ENCODE measurements around the gene SH3BP4.
"Not testable (repeated sequence)": the region's sequence is repeated elsewhere in the genome, so short reads cannot be mapped to it uniquely, and the experiment has no call there.

The SH3BP4 gene

DNA sequence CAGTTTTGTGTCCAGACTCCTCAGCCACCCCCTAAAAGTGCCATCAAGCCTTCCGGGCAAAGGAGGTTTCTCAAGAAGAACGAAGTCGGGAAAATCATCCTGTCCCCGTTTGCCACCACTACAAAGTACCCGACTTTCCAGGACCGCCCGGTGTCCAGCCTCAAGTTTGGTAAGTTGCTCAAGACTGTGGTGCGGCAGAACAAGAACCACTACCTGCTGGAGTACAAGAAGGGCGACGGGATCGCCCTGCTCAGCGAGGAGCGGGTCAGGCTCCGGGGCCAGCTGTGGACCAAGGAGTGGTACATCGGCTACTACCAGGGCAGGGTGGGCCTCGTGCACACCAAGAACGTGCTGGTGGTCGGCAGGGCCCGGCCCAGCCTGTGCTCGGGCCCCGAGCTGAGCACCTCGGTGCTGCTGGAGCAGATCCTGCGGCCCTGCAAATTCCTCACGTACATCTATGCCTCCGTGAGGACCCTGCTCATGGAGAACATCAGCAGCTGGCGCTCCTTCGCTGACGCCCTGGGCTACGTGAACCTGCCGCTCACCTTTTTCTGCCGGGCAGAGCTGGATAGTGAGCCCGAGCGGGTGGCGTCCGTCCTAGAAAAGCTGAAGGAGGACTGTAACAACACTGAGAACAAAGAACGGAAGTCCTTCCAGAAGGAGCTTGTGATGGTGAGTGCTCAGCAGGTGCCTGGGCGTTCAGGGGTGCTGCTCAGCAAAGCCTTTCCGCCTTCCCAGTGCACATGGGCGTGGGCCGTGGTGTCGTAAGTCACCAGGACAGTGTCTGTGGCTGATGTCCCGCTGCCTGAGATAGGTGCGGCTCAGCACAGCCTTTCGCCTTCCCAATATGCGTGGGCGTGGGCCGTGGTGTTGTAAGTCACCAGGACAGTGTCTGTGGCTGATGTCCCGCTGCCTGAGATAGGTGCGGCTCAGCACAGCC, 91.0 kb downstream of the SH3BP4 start:
- DNase-seq = no peak

DNA sequence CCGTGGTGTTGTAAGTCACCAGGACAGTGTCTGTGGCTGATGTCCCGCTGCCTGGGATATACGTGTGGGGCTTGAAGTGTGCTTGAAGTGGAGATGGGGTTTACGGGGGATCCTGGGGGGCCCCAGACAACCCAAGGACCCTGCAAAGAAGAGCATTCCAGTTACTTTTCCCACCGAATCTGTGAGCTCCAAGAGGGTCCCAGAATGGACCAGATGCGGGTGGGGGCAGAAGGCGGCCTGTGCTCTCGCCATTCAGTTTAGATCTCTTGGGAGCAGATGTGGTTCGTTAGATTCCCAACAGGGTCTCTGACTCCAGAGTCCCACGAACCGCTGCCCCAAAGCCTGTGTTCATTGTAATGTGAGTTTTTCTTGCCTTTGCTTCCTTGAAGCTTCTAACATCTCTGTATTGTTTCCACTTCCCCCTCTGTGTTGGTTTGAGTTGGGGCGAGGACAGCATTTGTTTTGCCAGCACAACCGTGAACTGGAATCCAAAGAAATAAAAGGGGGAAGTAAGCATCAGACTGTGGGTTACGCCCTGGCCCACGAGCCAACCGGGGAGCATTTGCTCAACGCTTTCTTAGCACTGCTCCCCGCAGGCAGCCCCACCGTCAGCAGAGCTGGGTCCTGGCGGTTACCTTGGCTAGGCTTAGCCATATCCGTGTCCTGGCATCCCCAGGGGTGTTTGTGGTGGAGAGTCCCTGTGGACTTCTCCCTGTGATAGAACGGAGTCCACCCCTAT, 92.1 kb downstream of the SH3BP4 start:
- no peak for DNase-seq

DNA sequence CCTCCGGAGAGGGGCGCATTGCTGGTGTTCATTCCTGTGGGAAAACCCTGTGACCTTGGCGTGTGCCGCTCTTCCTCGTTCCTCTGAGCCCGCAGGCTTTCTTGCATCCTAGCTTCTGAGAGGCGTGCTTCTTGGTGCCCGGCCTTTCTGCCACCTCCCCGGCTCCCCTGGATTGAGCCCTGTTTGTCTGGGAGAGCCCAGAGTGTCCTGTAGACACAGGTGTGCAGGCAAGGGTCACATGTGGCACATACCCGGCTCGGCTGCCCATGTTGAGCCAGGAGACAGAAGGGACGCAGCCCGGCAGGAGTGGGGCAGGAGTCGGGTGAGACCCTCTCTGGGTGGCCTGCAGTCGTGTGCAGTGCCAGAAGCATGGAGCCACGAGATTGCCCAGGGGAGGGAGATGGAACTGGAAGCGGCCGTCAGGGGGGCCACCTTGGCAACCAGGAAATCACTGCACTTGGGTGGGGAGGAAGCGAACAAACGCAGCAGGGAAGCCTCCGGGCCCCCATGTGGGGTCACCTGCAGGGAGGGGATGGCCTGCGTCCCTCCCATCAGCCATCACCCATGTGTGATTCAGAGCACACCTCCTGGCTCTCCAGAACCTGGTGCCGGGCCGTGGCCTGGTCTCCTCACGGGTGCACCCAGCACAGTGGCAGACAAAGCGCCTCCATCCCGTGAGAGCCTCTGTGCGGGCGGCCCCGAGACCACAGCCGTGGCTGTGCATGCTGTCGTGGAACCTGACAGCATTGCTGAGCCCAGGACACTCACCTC, 92.9 kb downstream of the SH3BP4 start:
- DNase-seq = no peak

DNA sequence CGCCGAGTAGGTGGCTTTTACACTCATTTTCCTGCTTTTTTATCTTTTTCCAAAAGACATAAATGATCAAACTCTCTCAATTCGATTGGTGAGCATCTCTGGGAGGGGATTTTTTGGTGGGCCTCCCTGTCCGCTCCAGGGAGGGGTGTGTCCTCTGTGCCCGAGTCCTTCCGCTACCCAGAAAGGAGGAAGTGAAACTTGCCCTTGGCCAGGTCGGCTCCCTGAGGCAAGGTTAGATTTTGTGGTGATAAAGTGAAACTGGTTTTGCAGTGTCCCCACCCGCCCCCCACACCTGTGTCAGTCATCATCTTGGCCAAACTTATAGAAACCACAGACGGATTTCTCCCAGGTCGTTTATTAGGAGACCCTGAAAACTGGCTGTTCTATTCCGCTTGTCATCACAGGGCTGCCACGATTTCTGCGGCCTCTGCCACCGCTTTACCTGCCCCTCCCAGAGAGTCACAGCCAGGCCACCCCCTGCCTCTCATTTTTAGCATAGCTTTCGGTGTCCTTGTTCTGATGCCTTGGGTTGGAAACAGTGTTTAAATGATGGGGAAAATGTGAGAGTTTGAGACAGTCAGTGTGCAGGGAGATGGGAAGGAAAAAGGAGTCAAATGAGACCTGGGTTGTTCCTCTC, 93.6 kb downstream of the SH3BP4 start:
- DNase-seq = no peak

DNA sequence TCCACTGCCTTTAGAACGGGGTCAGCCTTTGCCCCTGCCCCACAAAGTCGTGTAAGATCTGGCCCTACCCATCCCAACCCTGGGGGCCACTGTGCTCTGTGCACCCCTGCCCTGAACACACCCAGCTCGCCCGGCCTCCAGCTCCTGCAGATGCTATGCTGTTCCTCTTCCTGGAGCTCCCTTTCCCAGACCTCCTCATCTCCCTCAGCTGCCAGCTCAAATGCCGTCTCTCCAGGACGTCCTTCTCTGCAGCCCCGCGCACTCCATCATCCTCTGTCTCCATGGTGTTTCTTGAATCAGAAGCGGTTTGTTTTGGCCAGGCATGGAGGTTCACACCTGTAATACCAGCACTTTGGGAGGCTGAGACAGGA, 94.1 kb downstream of the SH3BP4 start:
- no peak for DNase-seq

DNA sequence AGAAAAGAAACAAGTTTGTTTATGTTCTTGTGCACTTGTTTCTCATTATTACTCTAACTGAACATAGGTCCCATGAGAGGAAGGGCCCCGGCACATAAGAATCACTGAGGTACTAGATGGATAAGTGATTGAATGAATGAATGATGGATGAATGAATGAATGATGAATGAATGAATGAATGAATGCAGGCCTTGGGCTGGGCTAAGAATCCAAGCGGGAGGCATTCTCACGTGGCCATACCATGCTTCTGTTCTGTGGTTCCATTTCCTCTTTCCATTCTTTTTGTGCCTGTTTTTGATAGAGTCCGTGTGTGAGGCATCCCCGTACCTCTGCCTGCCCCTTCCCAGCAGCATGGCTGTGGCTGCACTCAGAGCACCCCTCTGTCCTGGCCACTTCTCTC, 94.8 kb downstream of the SH3BP4 start:
- no peak for DNase-seq

DNA sequence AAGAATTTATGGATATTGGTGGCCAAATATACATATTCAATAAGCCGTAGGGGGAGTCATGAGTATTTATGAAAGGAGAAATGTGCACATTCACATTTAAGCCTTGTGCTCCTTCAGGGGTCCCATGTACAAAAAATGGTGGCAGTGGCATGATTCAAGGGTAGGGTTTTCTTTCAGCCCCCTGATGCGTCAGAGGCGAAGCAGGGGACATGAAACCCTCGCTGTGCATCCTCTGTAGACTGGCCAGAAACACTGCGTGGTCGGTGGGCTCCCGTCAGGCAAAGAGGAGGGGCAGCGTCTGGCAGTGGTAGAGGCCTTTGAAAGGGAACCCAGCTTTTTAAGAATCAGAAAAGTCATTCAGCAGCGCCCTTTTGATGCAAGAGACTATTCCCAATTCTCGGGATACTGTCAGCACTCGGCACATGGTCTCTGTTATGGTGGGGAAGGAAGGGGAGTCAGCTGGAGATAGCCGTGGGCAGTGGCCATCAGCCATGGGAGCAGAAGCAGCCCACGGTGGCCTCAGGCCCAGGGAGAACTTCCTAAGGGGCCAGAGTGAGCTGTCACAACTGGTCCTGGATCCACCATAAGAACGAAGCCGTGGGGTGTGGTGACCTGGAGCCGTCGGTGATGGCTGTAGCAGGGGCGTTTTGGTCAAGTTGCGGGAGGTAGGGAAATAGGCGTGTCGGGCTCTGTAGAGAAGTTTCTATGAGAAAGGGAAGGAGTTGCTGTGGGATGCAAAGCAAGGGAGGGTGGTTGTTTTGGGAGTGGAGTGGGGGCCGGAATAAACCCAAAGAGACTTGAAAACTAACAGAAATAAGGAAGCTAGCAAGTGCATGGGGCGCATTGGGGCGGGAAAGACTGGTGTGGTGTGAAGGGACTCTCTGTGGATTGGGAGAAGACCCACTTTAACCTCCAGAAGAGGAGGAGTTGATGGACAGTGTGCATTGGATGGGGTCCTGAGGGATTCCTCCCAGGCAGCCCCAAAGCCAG, 95.6 kb downstream of the SH3BP4 start:
- no peak for DNase-seq

DNA sequence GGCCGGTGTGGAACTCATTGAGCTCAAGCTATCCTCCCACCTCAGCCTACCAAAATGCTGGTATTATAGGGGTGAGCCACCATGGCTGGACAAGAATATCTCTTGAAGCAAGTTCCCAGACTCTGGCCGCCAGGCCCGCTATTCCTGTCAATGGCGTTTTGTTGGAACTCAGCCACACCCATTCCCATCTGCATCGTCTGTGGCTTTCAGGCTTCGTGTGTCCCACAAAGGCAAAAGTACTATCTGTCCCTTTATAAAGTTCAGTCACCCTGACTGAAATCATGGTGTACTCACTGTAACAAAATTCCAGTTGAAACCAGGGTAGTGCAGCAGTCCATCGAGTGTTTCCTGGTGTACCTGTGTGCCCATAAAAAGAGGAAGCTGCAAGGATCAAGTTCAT, 96.7 kb downstream of the SH3BP4 start:
- no peak for DNase-seq

DNA sequence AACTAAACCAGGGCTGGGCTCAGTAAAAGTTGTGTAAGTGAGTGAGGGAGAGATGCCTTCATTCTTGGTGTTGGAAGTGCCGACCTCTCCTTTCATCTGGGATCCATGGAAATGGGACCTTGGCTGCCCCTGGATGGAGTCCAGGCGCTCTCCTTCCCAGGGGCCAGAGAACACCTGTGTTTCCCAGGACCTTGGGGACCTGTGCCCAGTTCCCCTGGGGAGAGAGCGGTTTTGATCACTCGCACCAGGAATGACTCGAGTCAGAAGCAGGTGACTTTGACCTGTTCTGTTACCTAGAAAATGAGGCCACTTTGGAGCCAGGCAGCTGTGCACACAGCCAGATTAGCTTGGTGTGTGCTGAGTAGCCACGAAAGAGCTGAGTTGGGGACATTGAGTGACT, 97.3 kb downstream of the SH3BP4 start:
- no peak for DNase-seq

DNA sequence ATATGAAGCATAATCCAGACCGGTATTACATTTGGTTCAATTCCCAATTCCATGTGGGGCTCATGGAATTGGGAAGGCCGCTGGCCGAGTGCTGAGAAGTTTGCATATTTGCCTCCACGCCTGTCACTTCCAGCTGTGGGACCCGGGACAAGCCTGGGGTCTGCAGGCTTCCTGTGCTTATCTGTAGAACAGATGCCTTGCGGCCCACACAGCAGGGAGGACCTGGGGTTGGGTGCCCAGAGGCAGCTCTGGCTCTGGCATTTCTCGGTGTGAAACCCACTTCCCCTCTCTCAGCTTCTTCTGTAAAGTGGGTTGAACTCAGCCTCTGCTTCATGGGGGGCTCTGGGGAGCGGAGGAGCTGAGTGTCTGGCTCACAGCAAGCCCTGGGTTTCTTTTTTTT, 97.9 kb downstream of the SH3BP4 start:
- DNase-seq = no peak

DNA sequence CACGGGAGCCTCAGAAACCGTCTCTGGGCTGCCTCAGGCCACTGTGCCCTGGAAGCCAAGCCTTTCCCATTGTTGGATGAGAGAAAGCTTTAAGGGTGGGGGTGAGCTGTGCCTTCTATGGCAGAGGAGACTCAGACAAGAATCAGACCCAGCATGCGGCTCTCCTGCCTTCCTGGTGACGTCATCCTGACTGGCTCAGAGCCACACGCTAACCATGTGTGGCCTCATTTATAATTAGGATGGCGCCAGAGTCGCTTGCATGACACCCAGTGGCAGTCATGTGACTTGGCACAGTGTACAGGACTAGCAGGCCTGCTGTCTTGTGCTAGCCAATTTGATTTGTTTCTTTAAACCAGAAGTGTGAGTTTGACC, 99.1 kb downstream of the SH3BP4 start:
- DNase-seq = peak; percentile 96

DNA sequence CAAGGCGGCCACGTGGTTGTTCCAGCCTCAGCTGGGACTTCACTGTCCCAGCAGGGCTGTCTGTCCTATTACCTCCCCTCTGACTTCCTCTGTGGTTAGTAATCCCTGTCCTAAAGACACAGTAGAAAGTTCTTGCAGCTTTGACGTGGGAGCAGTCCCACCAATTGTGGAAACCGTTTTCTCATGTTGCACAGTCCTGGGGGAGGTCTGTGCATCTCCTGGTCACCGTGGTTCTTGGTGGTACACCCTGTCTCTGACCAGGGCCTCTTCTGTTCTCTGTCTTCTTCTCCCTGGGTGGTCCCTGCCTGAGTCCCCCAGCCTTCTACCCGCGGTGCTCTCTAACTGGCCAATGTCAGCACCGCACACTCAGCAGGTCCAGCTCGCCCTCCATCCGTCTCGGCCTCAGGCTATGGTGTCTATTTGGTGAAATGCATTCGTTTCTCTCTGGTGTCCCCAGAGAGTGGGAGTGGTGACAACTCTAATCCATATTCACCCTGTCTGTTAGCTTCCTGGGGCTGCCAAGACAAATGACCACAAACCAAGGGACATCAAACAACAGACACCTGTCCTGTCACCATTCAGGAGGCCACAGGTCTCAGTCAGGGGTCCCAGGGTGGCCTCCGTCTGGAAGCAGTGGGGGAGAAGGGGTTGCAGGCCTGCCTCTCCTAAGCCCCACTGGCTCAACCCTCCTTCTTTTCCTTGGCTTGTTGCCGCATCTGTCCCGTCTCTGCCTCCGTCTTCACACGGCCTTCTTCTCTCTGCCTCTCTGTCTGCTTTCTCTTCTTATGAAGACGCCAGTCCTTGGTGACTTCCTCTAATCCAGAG, 99.8 kb downstream of the SH3BP4 start:
- DNase-seq = no peak

DNA sequence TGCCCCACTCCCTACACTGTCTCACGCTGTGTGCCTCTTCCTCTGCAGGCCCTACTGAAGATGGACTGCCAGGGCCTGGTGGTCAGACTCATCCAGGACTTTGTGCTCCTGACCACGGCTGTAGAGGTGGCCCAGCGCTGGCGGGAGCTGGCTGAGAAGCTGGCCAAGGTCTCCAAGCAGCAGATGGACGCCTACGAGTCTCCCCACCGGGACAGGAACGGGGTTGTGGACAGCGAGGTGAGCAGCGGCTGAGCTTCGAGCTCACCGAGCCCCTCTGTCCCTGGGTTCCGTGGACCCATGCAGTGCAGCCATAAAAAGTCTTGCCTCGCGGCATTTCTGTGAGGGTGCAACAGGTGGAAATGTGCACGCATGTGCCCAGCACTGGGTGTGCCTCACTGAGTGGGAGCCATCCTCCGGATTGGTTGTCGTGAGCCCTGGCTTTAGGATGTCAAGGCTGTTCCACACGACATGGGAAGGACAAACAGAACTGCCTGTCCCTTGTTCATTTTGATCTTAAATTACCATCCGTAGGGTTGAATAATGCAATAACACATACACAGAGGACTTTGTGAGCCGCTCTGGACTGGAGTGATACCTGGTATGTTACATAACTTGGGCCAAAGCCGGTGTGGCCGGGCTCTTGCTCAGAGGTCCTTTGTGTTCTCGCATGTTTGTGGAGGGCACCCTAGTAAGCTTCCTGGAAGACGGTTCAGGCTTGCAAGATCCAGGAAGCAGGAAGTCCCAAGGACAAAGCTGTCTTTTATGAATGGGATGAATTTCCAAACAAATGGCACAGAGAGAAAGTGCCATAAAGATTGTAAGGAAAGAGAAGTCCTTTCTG, 100.9 kb downstream of the SH3BP4 start:
- no peak for DNase-seq

DNA sequence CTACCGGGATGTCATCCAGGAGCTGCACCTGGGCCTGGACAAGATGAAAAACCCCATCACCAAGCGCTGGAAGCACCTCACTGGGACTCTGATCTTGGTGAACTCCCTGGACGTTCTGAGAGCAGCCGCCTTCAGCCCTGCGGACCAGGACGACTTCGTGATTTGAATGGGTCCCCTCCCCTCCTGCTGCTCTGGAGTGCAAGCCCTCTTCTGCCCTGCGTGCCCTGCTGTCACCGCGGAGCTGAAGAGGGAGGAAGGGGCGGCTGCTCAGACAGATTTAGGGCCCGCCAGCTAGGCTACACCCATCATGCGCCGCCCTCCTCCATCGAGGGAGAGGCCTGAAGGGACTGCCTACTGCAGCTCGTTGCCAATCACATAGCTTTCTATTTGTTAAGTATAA, 101.8 kb downstream of the SH3BP4 start:
- no peak for DNase-seq

DNA sequence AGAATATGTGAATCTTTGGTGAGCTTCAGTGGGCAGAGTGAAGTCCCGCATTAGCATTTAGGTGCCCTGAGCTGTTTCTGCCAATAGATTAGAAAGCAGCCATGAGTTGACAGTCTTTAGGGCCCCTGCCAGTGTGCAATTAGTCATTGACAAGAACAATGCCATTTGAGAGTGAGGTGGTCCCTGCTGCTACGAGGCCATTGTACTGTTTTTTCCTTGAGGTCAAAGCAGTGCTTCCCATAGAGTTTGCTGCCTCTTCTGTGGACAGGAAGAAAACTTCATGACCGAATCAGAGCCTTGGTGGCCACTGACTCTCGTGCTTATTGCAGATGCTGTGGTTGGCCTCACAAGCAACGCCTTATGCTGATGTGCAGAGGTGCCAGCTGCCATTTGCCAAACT, 102.7 kb downstream of the SH3BP4 start:
- no peak for DNase-seq

DNA sequence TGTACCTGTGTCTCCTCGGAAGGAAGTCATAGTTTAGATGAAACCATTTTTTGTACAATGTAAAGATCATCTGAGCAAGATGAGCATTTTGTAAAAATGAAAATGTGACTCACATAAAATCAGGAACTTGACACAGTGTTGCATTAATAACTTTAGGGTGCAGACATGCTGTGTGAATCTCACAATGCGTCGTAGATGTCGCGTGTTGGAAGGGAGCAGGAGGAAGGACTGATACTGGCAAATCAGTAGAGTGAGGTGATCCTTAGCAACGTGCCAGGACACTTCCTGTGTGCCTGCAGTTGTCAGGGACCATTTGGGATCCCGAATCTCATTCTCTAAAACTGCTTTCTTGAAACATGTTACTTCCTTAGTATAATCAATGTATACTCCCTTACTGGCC, 103.1 kb downstream of the SH3BP4 start:
- DNase-seq = no peak

DNA sequence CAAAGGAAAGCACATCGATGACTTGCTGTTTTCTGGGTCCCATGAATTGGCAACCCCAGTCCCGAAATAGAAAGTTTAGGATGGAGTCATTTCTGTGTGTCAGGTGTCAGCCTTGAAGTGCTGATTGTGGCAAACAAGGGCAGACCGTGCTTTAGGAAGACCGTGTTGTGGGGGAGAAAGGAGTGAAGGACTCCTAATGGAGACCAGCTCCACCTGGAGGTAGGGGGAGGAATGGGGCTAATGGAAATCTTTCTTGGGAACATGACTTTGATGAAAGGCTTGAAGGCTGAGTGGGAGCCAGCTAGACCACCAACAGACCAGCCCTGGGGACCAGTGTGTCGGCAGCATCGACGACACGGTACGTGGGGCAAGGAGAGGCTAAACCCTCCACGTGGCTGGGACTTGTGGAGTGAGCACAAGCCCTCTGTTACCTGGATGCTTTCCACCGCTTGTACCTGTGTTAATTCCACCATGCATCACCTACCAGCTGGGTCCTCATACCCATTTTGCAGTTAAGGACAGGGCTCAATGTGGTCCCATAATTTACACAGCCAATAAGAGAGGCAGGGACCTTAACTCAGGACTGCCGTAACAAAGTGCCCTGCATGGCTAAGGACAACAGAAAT, 104.2 kb downstream of the SH3BP4 start:
- DNase-seq = peak; percentile 17

DNA sequence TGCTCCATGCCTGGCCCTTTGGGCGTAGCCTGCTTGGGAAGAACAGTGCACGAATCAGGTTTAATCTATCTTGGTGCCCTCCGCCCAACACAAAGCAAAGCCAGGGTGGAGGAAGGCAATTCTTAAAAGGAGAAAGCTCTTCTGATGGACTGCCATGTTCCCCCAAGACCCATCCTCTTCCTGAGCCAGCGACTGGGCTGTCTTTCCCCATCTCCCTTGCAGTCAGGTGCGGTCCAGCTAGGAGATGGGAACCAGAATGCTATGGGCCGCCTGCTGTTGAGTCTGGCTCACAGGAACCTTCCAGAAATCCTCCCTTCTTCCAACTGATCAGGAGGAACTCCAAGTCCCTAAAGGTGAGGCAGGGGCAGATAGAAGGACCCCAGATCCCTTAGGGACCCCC, 105.0 kb downstream of the SH3BP4 start:
- DNase-seq = no peak

DNA sequence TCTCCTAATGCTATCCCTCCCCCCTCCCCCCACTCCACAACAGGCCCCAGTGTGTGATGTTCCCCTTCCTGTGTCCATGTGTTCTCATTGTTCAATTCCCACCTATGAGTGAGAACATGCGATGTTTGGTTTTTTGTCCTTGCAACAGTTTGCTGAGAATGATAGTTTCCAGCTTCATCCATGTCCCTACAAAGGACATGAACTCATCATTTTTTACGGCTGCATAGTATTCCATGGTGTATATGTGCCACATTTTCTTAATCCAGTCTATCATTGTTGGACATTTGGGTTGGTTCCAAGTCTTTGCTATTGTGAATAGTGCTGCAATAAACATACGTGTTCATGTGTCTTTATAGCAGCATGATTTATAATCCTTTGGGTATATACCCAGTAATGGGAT, 105.8 kb downstream of the SH3BP4 start:
- not testable (repeated sequence) for DNase-seq

Data from fibroblast of skin of abdomen (primary cell).